ENCODE data around the gene APBA3. TPM values are rescaled to one million over a fixed set of nuclear protein-coding genes. Genes with fewer than 3 reads are reported as not detected.
A peak's percentile ranks its signal among the peaks of the same experiment; 100 is the strongest.

Gene APBA3
- total and polyA plus RNA-seq, 12 donors: 2.6 to 43.8 (median 22.3) TPM

DNA sequence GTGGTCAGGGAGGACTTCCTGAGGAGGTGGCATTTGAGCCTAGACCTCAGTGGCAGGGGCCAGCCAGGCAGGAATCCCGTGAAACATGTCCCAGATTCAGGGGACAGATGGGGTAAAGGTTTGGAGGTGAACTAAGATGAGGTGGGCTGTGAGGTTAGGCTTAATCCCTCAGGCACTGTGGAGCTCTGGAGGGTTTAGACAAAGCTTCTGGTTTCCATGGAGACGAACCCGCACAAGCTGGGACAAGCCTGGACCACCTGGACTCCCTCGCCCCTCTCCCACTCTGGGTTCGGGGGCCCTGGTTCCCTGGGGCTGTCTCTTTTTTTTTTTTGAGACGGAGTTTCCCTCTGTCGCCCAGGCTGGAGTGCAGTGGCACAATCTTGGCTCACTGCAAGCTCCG lies 37.6 kb downstream of the APBA3 start:
- H3K27me3 ChIP-seq: peaks cover 36% of the 10 kb centered on the region
- 39 to 61% (median 41%) methylated on average over 8 of the region's 8 CpGs for WGBS, 4 donors

DNA sequence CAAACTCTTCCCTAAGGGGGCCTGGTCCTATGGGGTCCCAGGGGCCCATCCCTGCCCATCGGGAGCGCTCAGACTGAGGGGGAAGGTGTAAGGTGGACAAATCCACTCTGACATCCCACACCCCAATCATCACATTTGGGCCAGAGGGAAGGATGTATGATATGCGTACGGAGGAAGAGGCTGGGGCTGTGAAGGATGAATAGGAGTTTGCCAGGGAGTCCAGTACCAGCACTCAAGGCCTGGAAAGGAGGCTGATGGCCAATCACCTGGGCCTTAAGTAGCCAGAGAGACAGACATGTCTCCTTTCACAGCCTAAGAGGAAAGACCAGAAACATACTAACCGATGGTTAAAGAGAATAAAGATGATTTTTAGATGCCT lies 38.4 kb downstream of the APBA3 start:
- no peaks in the 10 kb centered on the region for H3K9me3 ChIP-seq (replicated peaks in 1 of 3)
- H3K4me3 ChIP-seq: no peak overlapping the region
- no peak overlapping the region for H3K27ac ChIP-seq
- intact Hi-C loops (cut with DNase I): no loop called here
- H3K4me1 ChIP-seq (replicated peaks in 1 of 2): peaks cover 0 to 9% of the 10 kb centered on the region in 2 donors
- 75 to 86% (median 81%) methylated on average over 5 of the region's 5 CpGs for WGBS, 4 donors
- no peak for DNase-seq
- peaks cover 36% of the 10 kb centered on the region for H3K27me3 ChIP-seq
- H3K36me3 ChIP-seq (replicated peaks in 1 of 2): no peaks in the 10 kb centered on the region
- TF ChIP-seq, protein P1, sequence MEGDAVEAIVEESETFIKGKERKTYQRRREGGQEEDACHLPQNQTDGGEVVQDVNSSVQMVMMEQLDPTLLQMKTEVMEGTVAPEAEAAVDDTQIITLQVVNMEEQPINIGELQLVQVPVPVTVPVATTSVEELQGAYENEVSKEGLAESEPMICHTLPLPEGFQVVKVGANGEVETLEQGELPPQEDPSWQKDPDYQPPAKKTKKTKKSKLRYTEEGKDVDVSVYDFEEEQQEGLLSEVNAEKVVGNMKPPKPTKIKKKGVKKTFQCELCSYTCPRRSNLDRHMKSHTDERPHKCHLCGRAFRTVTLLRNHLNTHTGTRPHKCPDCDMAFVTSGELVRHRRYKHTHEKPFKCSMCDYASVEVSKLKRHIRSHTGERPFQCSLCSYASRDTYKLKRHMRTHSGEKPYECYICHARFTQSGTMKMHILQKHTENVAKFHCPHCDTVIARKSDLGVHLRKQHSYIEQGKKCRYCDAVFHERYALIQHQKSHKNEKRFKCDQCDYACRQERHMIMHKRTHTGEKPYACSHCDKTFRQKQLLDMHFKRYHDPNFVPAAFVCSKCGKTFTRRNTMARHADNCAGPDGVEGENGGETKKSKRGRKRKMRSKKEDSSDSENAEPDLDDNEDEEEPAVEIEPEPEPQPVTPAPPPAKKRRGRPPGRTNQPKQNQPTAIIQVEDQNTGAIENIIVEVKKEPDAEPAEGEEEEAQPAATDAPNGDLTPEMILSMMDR (IDR thresholded peaks at IDR 0.05): no peak
- no peak for TF ChIP-seq POLR2A (IDR thresholded peaks at IDR 0.05)

More for the DNA sequence above, 37.6 kb downstream of the APBA3 start:
- TF ChIP-seq, protein P1 (IDR thresholded peaks at IDR 0.05): no peak
- no peak for TF ChIP-seq POLR2A (IDR thresholded peaks at IDR 0.05)
- Histone ChIP-seq H3K36me3 (replicated peaks in 1 of 2) (no peaks in the 10 kb centered on the region), H3K4me3 (no peak overlapping the region), H3K4me1 (replicated peaks in 1 of 2) (peaks cover 0 to 9% of the 10 kb centered on the region in 2 donors), H3K27ac (no peak overlapping the region), H3K9me3 (replicated peaks in 1 of 3) (no peaks in the 10 kb centered on the region)
- DNase-seq: no peak
- intact Hi-C loops (cut with DNase I): no loop called here

DNA sequence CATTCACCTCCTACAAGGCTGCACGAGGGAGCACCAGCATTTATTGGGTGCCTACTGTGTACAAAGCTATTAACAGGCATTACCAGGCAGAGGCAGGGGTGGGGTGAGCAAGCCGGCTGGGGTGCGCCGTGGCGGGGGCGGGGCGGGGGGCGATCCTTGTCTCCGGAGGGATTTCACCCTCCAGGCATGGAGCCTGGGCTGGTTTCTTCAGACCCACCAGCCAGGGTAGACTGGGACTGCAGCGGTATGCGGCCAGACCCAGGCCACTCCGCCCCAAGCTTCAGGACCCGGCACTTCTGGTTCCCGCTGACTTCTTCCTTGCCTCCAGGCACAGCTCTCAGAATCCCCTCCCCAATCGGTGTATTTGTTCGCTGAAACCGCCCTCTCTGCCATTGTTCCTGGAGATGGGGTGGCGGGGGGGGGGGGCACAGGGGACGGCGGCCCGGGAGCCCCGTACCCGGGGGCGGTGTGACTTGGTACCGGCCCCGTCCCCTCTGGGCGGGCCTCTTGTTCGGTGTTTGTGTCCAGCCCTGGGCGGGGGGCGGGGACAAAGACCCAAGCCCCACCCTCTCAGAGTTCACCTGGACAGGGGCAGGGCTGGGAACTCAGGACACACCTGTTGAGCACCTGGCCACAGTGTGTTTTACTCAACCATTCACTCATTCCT lies 38.9 kb downstream of the APBA3 start:
- peaks cover 36% of the 10 kb centered on the region for H3K27me3 ChIP-seq
- intact Hi-C loops (cut with DNase I): no loop called here

DNA sequence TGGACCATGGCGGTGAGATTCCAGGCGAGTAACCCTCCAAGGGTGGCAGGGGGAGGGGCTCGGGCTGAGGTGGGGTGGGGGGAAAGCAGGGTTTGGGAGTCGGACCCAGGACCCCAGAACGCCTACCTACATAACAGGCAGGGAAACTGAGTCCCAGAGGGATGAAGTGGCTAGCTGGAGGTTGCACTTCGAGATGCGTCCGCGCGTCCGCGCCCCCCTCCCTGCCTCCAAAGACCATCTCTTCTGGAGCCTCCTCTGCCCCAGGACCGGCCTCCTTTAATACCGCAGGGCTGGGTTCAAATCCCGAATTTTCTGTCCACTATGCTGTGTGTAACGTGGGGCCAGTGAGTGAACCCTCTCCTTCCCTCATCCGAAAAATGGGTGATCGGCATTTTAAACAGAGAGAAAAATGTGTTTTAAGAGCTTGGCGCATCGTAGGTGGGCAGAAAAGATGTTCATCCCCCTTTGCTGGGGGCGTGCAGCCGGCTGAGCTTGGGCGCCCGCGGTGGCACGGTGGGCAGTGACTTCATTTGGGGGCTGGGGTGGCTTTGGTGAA lies 39.5 kb downstream of the APBA3 start:
- Histone ChIP-seq H3K36me3 (replicated peaks in 1 of 2) (no peaks in the 10 kb centered on the region), H3K27me3 (peaks cover 36% of the 10 kb centered on the region), H3K4me1 (replicated peaks in 1 of 2) (peaks cover 0 to 9% of the 10 kb centered on the region in 2 donors), H3K4me3 (peak overlapping the region in 1 of 4 donors; percentile 29), H3K27ac (no peak overlapping the region), H3K9me3 (replicated peaks in 1 of 3) (no peaks in the 10 kb centered on the region)
- TF ChIP-seq POLR2A (IDR thresholded peaks at IDR 0.05): no peak
- TF ChIP-seq, protein P1 (IDR thresholded peaks at IDR 0.05): no peak
- intact Hi-C loops (cut with DNase I): no loop called here
- WGBS, 4 donors: 2 to 7% (median 3%) methylated on average over 6 to 26 of the region's 26 CpGs
- no peak for DNase-seq

More for the DNA sequence above, 38.9 kb downstream of the APBA3 start:
- no peak overlapping the region for H3K4me3 ChIP-seq
- peaks cover 0 to 9% of the 10 kb centered on the region in 2 donors for H3K4me1 ChIP-seq (replicated peaks in 1 of 2)
- no peak overlapping the region for H3K27ac ChIP-seq
- no peak for TF ChIP-seq POLR2A (IDR thresholded peaks at IDR 0.05)
- TF ChIP-seq, protein P1 (IDR thresholded peaks at IDR 0.05): no peak
- no peak for DNase-seq
- H3K36me3 ChIP-seq (replicated peaks in 1 of 2): no peaks in the 10 kb centered on the region
- WGBS, 4 donors: 0 to 4% (median 3%) methylated on average over 1 to 30 of the region's 30 CpGs
- no peaks in the 10 kb centered on the region for H3K9me3 ChIP-seq (replicated peaks in 1 of 3)

All from adrenal gland (tissue), 12 donors.